ENCODE results near the gene FBXO2. TPM values are rescaled to one million over a fixed set of nuclear protein-coding genes. Genes with fewer than 3 reads are reported as not detected.

FBXO2 gene
- total RNA-seq, 2 experiments from 2014 or later: 3.2 to 3.7 TPM

DNA sequence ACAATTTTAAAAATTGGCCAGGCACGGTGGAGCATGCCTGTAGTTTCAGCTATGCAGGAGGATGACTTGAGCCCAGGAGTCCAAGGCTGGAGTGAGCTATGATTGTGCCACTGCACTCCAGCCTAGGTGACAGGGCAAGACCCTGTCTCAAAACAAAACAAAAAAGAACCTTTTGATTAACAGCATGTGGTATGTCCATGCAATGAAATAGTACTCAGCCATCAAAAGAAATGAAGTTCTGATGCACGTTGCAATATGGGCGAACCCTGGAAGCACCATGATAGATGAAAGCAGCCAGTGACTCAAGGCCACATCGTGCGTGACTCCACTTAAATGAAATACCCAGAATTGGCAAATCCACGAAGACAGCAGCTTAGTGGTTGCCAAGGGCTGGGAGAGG, 47.5 kb downstream of the FBXO2 start:
- H3K27ac Mint-ChIP-seq: no peak overlapping the region
- peaks cover 0 to 7% of the 10 kb centered on the region in 2 experiments for H3K27me3 ChIP-seq (ENCODE audit: control insufficient read depth in 1 of 2, insufficient read depth in 2 of 2, low read length in 2 of 2)
- intact Hi-C loops (cut with DNase I, micrococcal nuclease): no loop called here
- DNase-seq: no peak
- H3K27ac ChIP-seq (ENCODE audit: low read depth in 1 of 2, low read length in 2 of 2): no peak overlapping the region
- H3K9me3 Mint-ChIP-seq: no peaks in the 10 kb centered on the region
- no peak overlapping the region for H3K4me3 ChIP-seq (ENCODE audit: low read length)
- H3K4me3 Mint-ChIP-seq: no peak overlapping the region
- ChIA-PET CTCF (no interaction called here), POLR2A (no interaction called here)
- no peaks in the 10 kb centered on the region for H3K4me1 Mint-ChIP-seq (ENCODE audit: low read depth)
- peaks cover 0 to 5% of the 10 kb centered on the region in 2 experiments for H3K9me3 ChIP-seq (ENCODE audit: control insufficient read depth in 1 of 2, insufficient read depth in 1 of 2, low read length in 2 of 2)
- no peaks in the 10 kb centered on the region for H3K36me3 Mint-ChIP-seq (ENCODE audit: low read depth)
- H3K27me3 Mint-ChIP-seq: no peaks in the 10 kb centered on the region
- TF ChIP-seq, protein P1, sequence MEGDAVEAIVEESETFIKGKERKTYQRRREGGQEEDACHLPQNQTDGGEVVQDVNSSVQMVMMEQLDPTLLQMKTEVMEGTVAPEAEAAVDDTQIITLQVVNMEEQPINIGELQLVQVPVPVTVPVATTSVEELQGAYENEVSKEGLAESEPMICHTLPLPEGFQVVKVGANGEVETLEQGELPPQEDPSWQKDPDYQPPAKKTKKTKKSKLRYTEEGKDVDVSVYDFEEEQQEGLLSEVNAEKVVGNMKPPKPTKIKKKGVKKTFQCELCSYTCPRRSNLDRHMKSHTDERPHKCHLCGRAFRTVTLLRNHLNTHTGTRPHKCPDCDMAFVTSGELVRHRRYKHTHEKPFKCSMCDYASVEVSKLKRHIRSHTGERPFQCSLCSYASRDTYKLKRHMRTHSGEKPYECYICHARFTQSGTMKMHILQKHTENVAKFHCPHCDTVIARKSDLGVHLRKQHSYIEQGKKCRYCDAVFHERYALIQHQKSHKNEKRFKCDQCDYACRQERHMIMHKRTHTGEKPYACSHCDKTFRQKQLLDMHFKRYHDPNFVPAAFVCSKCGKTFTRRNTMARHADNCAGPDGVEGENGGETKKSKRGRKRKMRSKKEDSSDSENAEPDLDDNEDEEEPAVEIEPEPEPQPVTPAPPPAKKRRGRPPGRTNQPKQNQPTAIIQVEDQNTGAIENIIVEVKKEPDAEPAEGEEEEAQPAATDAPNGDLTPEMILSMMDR (IDR thresholded peaks at IDR 0.05): no peak
- no peak for ATAC-seq (ENCODE audit: poor library complexity)
- no peaks in the 10 kb centered on the region for H3K36me3 ChIP-seq (ENCODE audit: insufficient read depth, low read length)
- no peaks in the 10 kb centered on the region for H3K4me1 ChIP-seq (ENCODE audit: insufficient read depth, low read length)

DNA sequence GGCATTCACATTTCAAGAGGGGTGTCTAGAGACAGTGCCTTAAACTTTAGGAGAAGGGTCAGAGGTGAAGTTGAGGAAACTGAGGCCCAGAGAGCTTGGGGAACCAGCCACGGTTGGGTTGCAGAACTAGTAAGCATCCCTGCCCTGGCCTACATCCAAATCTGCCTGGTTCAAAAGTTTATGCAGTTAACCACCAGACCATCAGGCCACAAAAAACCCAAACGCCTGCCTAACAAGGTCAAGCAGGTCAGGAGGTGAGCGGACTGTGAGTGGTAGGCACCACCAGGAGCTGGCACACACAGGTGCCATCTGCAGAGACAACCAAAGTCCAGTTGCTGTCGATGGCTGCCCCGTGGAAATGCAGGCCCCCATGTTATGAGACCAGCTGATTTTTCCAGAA, 51.2 kb downstream of the FBXO2 start:
- TF ChIP-seq, protein P1 (IDR thresholded peaks at IDR 0.05): no peak
- Mint-ChIP-seq H3K27ac (no peak overlapping the region), H3K9me3 (no peaks in the 10 kb centered on the region), H3K27me3 (peaks cover 6% of the 10 kb centered on the region), H3K36me3 (ENCODE audit: low read depth) (no peaks in the 10 kb centered on the region), H3K4me1 (ENCODE audit: low read depth) (no peaks in the 10 kb centered on the region), H3K4me3 (no peak overlapping the region)
- no peak overlapping the region for H3K4me3 ChIP-seq (ENCODE audit: low read length)
- peaks cover 0 to 5% of the 10 kb centered on the region in 2 experiments for H3K9me3 ChIP-seq (ENCODE audit: control insufficient read depth in 1 of 2, insufficient read depth in 1 of 2, low read length in 2 of 2)
- DNase-seq: no peak
- intact Hi-C loops (cut with DNase I, micrococcal nuclease): no loop called here
- no peaks in the 10 kb centered on the region for H3K36me3 ChIP-seq (ENCODE audit: insufficient read depth, low read length)
- CTCF ChIA-PET: no interaction called here
- POLR2A ChIA-PET: interaction anchor here (0.6 kb wide), 1 partner anchor 1938 kb away, joined by 3 read pairs; no protein-coding TSS in a partner anchor
- no peak for ATAC-seq (ENCODE audit: poor library complexity)
- H3K27ac ChIP-seq (ENCODE audit: low read depth in 1 of 2, low read length in 2 of 2): no peak overlapping the region
- H3K27me3 ChIP-seq (ENCODE audit: control insufficient read depth in 1 of 2, insufficient read depth in 2 of 2, low read length in 2 of 2): peaks cover 2 to 7% of the 10 kb centered on the region in 2 experiments
- no peaks in the 10 kb centered on the region for H3K4me1 ChIP-seq (ENCODE audit: insufficient read depth, low read length)

- no peaks in the 10 kb centered on the region for H3K9me3 Mint-ChIP-seq
- DNase-seq (no peak), ATAC-seq (ENCODE audit: poor library complexity) (no peak)
- Histone ChIP-seq H3K27ac (ENCODE audit: low read depth in 1 of 2, low read length in 2 of 2) (no peak overlapping the region), H3K36me3 (ENCODE audit: insufficient read depth, low read length) (no peaks in the 10 kb centered on the region), H3K4me3 (ENCODE audit: low read length) (no peak overlapping the region), H3K27me3 (ENCODE audit: control insufficient read depth in 1 of 2, insufficient read depth in 2 of 2, low read length in 2 of 2) (peaks cover 2 to 7% of the 10 kb centered on the region in 2 experiments), H3K9me3 (ENCODE audit: control insufficient read depth in 1 of 2, insufficient read depth in 1 of 2, low read length in 2 of 2) (peaks cover 0 to 5% of the 10 kb centered on the region in 2 experiments), H3K4me1 (ENCODE audit: insufficient read depth, low read length) (no peaks in the 10 kb centered on the region)
- intact Hi-C loops (cut with DNase I, micrococcal nuclease): no loop called here
- no peaks in the 10 kb centered on the region for H3K4me1 Mint-ChIP-seq (ENCODE audit: low read depth)
- CTCF ChIA-PET: no interaction called here
- no peak overlapping the region for H3K4me3 Mint-ChIP-seq
- POLR2A ChIA-PET: no interaction called here
- H3K27ac Mint-ChIP-seq: no peak overlapping the region
- H3K27me3 Mint-ChIP-seq: peaks cover 6% of the 10 kb centered on the region
- no peaks in the 10 kb centered on the region for H3K36me3 Mint-ChIP-seq (ENCODE audit: low read depth)
- TF ChIP-seq, protein P1 (IDR thresholded peaks at IDR 0.05): no peak
Observed at GRCh38 chr1:11602424-11602823, 51.8 kb downstream of the FBXO2 start.

Data from CD4-positive, alpha-beta T cell (primary cell).